ENCODE results near the gene HSD17B2.

Gene HSD17B2

GRCh38 chr16:82020051-82020450, 15.0 kb upstream of the HSD17B2 start:
- DNase-seq: no peak

DNA sequence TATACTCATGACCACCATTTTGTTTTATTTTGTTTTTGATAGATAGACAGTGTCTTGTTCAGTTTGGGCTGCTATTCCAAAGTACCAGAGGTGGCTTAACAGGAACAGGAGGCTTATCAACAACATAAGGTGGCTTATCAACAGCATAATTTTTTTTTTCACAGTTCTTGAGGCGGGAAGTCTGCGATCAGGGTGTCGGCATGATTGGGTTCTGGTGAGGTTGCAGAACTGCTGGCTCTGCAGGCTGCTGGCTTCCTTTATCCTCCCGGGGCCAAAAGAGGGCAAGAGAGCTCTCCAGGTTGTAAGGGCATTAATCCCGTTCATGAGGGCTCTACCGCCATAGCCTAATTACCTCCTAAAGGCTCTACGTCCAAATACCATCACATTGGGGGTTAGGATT, 11.8 kb upstream of the HSD17B2 start:
- DNase-seq: no peak

GRCh38 chr16:82024316-82024715, 10.7 kb upstream of the HSD17B2 start:
- no peak for DNase-seq

DNA sequence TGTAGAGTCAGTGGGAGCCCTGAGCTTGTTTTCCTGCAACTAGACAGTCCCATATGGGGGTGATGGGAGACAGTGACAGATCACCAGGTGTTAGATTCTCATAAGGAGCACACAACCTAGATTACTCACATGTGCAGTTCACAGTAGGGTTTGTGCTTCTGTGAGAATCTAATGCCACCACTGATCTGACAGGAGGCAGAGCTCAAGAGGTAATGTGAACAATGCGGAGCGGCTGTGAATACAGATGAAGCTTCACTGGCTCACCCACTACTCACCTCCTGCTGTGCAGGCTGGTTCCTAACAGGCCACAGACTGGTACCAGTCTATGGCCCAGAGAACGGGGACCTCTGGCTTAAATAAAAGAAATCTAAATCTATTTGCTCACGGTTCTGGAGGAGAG, 10.2 kb upstream of the HSD17B2 start:
- DNase-seq: no peak

DNA sequence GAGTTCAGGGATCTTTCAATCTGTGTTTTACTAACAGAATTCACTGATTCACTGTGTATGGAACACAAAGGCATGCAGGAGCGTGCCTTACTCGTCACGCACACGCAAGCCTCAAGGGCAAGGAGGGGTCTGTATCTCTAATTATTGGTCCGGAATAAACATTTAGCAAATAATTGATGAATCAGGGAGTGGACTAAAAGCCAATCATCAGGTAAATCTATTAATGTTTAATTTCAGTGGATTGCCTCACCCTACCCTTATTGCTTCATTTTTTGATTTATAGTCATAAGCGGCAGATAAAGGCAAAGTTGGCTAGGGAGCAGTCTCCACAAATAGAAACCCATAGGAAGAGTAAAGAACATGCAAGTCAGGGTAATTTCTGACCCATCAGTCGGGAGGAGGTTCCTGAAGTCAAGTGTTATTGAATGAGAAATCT, 7.4 kb upstream of the HSD17B2 start:
- DNase-seq: no peak

DNA sequence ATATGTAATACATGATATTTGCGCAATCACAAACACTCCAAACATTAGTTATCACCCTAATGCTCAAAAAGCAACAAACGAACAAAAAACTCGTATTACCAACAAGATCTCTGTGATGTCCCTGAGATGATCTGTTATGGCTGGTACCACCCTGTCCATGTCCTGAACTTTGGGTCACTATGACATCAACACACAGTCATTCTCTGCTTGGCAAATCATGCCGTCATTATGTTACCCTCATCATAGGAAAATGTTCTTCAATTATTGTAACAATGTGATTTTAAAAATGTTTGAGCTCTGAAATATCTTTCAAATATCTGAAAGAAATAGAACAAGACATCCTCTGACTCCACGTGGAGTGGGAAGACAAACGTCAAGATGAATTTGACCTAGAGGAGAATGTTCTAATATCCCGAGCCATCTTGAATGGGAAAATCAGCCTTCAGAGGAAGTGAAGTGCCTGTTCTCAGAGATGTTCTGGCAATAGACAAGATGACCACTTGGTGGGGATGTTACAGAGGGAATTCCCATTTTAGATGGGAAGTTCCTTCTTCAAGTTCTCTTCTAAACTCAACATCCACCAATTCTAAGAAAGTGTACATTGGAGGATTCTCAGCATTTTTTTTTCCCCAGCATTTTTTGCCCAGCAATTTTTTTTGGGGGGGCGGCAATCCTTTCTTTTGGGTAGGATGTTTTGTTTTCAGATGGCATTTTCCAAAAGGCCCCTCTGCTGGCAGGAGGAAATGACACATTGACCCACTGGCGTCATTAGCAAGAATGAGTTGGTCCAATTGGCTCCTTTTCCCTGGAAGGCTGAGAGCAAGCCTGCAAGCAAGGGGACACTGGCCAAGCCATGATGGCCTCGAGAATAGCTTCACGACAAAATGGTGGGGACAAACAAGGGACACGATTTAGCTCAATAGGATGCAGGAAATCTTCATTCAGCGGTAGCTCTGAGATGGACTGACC, 3.7 kb upstream of the HSD17B2 start:
- DNase-seq: peak in 1 of 2 donors; percentile 63

GRCh38 chr16:82033006-82033405, 2.0 kb upstream of the HSD17B2 start:
- no peak for DNase-seq

GRCh38 chr16:82033683-82034300, 1.3 kb upstream of the HSD17B2 start:
- no peak for DNase-seq

DNA sequence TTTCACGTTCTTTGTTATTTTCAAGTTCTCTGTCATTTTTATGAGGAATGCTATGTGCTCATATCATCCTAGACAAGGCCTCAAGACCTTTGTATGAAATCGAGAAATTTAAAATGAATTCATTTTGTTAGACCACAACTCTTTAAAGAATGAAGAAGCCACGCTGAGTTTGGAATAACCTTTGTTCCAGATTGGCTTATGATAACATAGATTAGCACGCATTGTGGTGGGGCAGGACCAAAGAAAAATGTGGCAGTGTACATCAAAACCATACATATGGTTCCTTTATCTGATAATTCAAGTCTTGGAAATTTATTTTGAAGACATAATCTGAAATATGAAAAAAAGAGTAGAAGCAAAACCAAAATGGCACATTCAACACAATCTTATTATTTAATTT, 2.2 kb downstream of the HSD17B2 start:
- no peak for DNase-seq

GRCh38 chr16:82037666-82038065, 2.6 kb downstream of the HSD17B2 start:
- no peak for DNase-seq

GRCh38 chr16:82040296-82040695, 5.2 kb downstream of the HSD17B2 start:
- no peak for DNase-seq

GRCh38 chr16:82041542-82041941, 6.5 kb downstream of the HSD17B2 start:
- DNase-seq: no peak

- no peak for DNase-seq
Observed at GRCh38 chr16:82042144-82042543, 7.1 kb downstream of the HSD17B2 start.

DNA sequence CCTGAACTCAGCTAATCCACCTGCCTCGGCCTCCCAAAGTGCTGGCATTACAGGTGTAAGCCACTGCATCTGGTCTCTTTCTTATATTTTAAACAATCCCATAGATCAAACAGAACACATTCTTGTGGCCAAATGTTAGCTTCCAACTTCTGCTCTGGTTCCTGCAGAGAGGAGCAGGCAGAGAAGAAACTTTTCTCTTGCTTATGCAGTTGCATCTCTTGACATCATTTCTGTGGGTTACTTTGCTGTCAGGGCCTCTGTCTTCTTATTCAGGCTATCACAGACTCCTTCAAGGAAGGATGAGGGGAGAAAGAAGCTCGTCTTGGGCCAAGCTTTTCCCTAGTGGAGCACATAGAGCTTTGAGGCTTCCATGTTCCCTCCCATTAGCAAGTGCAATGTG, 7.8 kb downstream of the HSD17B2 start:
- no peak for DNase-seq

DNA sequence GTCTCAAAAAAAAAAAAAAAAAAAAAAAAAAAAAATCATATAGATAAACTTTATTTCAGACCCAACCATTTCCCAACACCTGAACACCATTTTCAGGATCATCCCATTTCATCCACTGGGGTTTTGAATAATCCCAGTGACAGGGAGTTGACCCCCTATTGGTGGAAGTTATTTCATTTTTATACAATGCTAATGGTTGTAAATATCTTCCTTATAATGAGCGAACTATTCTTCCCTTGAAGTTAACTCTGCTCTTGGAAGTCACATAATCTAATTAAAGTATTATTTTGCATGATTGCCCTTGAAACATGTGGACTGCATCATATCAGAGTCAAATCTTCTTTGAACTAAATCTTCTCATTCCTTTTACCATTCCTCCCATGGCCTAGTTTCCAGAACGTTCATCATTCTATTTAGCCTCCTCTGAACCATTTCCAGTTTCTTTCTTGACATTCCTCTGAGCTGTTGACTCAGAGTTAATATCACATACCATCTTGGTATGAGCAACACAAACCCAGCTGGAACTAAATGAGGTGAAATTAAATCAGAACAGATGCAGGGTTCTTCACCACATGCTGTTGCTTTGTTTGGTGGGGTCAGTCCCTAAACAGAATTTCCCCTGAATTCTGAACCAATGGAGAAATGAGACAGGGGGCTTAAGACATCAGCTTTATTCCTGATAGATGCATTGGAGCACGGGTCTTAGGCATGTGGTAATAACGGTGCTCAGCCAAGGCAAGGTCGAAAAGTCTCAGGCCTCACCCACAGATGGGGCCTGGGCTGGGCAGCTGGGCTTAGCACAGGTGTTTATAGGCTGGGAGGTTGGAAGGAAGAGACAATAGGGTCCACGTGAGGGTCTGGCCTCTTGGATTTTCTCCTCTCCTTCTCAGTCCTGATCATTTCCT, 8.9 kb downstream of the HSD17B2 start:
- DNase-seq: no peak

DNA sequence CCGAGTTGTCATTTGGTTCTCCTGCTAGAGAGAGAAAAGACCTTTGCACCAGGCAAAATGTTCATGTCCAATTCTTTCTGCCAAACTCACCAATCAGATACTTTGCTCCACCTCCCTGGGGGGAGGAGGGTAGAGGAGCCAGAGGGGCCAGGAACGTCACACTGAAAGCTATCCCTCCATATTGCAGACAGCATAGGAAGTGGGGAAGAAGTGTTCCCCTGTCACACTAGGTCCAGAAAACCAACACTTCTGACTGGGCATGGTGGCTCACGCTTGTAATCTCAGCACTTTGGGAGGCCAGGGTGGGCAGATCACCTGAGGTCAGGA, 9.5 kb downstream of the HSD17B2 start:
- DNase-seq: no peak

GRCh38 chr16:82045465-82045864, 10.4 kb downstream of the HSD17B2 start:
- no peak for DNase-seq

GRCh38 chr16:82046541-82046940, 11.5 kb downstream of the HSD17B2 start:
- DNase-seq: no peak

- no peak for DNase-seq
Observed at GRCh38 chr16:82046941-82047340, 11.9 kb downstream of the HSD17B2 start.

GRCh38 chr16:82047374-82047773, 12.3 kb downstream of the HSD17B2 start:
- no peak for DNase-seq

- DNase-seq: no peak
Observed at GRCh38 chr16:82047787-82048186, 12.7 kb downstream of the HSD17B2 start.

DNA sequence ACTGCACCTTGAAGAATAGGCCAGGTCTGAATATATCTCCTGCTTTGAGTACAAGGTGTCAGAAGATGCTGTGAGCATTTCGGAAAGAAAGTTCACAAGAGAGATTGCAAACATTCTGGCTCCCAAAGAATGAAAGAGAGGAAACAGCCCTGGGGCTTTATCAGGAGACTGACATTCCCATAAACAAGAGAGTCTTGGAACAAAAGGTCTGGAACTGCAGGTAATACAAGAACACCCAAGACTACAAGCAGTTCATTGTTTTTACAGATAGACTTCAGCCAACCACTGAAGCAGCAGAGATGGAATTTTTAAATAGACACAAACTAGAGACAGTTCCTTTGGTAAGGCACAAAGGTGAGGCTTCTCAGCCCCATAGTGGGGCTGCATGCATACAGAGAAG, 14.4 kb downstream of the HSD17B2 start:
- DNase-seq: no peak

GRCh38 chr16:82050506-82050905, 15.5 kb downstream of the HSD17B2 start:
- no peak for DNase-seq
